ENCODE measurements around the gene RASGEF1B.

Gene RASGEF1B

DNA sequence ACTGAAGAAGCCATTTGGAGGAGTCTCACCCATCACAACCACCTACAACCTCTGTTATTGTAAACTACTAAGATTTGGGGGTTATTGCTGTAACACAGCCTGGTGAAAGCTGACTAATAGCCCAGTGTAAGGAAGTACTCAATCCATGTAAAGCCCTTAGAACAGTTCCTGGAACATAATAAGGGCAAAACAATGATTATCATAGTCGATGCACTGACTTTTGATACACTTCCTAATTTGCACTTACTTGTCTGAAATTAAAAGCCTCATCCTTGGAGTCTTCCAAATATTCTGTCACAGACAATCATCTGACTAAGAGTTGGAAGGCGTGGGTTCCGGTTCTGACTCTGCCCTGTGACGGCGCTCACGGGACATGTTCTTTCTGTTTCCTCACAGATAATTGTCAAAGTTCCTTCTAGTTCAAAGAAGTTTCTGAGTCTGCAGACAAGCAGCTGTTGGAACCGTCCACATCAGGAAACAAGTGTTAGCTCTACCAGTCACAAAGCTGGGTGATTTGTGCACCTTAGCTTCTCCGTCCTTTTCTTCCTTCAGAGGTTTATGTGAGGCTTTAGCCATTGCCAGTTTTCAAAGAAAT, 33.4 kb upstream of the RASGEF1B start:
- ATAC-seq: peak; percentile 79
- H3K4me1 Mint-ChIP-seq: peaks cover 51% of the 10 kb centered on the region
- peak overlapping the region; percentile 30 for H3K27ac Mint-ChIP-seq
- H3K4me3 Mint-ChIP-seq: peak overlapping the region; percentile 21
- no peaks in the 10 kb centered on the region for H3K9me3 Mint-ChIP-seq
- peak in 1 of 2 donors; percentile 59 for DNase-seq (ENCODE audit: low spot score in 2 of 2)
- no peaks in the 10 kb centered on the region for H3K36me3 Mint-ChIP-seq

DNA sequence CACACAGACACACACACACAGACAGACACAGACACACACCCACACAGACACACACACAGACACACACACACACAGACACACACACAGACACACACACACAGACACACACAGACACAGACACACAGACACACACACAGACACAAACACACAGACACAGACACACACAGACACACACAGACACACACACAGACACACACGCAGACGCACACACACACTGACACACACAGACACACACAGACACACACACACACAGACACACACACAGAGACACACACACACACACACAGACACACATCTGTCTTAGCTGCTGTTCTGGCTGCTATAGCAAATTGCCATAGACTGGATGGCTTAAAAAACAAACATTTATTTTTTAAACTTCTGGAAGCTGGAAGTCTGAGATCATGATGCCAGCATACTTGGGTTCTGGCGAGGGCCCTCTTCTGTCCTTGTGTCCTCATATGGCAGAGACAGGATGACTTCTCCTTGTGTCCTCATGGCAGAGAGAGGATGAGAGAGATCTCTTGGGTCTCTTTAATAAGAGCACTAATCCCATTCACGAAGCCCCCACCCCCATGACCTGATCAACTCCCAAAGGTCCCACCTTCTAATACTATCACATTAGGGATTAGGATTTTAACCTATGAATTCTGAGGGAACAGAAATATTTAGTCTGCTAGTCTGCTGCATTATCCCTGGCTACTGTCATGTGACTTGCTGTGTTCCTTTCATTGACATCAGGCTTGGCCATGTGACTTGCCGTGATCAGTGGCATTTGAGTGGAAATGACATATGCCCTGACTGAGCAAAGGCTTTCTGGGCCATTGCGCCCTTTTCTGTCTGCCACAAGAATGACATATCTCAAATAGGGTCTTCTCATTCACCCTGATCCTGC, 32.7 kb upstream of the RASGEF1B start:
- ATAC-seq: no peak
- Mint-ChIP-seq H3K4me3 (no peak overlapping the region), H3K4me1 (peaks cover 50% of the 10 kb centered on the region), H3K36me3 (no peaks in the 10 kb centered on the region), H3K9me3 (no peaks in the 10 kb centered on the region), H3K27ac (peak overlapping the region; percentile 30)
- no peak for DNase-seq (ENCODE audit: low spot score in 2 of 2)

DNA sequence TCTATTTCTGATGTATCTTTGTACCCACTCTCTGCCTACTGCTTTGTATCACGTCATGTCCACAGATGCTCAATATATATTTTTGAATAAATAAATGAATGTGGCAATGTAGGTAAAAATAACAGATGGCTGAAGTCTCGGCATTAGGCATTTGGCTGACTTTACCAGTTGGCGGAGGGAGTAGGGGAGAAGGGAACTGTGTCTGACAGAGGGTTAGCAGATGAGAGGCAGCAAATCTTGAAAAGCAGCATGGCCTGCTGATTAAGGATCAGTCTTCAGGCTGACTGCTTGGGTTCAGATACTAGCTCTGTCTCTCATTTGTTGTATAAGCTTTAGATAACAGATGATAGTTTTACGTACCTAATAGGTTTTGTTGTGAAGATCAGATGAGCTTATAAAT, 31.9 kb upstream of the RASGEF1B start:
- no peak for ATAC-seq
- no peak overlapping the region for H3K27ac Mint-ChIP-seq
- no peaks in the 10 kb centered on the region for H3K36me3 Mint-ChIP-seq
- no peak overlapping the region for H3K4me3 Mint-ChIP-seq
- H3K4me1 Mint-ChIP-seq: peaks cover 43% of the 10 kb centered on the region
- no peak for DNase-seq (ENCODE audit: low spot score in 2 of 2)
- H3K9me3 Mint-ChIP-seq: no peaks in the 10 kb centered on the region

DNA sequence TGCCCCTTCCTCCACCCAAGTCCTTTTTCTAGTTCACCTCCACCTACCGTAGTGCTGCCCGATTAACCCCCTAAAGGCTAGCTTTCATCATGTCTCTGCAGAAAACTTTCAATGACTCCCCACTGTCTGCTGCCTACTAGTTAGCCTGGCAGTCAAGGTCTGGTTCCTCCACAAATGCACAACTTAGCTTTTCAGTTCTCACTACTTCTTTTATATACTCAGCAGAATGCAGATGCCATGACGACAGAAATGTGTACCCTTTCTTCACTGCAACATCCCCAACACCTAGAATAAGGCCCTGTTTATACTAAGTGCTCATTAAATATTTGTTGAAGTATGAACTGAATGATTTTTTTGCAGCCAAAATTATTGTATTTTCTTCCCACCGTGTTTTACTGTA, 30.9 kb upstream of the RASGEF1B start:
- DNase-seq (ENCODE audit: low spot score in 2 of 2): no peak
- H3K27ac Mint-ChIP-seq: no peak overlapping the region
- no peak overlapping the region for H3K4me3 Mint-ChIP-seq
- H3K9me3 Mint-ChIP-seq: no peaks in the 10 kb centered on the region
- peaks cover 33% of the 10 kb centered on the region for H3K4me1 Mint-ChIP-seq
- no peaks in the 10 kb centered on the region for H3K36me3 Mint-ChIP-seq
- no peak for ATAC-seq

DNA sequence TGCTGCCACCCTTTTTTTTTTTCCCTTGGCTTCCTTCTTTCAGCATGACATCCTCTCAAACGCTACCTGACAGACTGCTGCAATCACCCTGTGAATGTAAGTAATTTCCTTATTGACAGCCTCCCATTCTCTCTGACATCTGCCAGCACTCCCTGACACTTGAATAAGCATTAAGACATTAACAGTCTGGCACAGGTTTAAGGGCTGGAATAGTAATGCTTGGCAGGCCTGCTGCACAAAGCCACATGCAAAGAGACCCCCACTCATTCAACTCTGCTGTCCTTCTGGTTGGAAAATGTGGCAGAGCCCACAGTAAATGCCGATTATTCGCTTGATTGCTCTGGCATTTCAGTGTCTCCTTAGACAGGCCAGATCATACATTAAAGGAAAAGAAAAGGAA, 28.1 kb upstream of the RASGEF1B start:
- Mint-ChIP-seq H3K36me3 (no peaks in the 10 kb centered on the region), H3K9me3 (no peaks in the 10 kb centered on the region), H3K27ac (no peak overlapping the region), H3K4me3 (no peak overlapping the region), H3K4me1 (peaks cover 22% of the 10 kb centered on the region)
- ATAC-seq (no peak), DNase-seq (ENCODE audit: low spot score in 2 of 2) (no peak)

DNA sequence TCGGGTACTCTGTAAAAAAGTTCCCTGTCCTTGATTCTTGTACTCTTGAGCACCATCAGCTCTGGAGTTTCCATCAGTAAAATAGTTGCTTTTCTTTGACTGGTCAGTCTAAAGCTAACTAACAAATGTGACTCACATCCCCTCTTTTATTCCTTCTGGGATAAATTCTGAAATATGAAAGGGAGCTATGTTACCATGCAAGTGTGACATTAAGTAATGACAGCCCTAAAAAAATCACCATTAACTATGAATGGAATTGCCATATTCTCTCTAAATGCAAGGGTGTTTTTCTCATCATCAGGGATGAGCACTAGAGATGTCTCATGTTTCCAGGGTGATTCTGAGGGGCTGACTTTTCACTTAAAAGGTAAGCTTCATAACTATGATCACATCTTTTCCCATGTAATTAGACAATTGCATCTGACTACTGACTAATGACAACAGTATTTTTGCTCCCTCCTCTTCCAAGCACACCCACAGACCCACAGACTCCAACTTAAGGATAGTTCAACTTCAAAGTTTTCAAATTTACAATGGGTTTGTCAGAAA, 26.9 kb upstream of the RASGEF1B start:
- no peaks in the 10 kb centered on the region for H3K9me3 Mint-ChIP-seq
- DNase-seq (ENCODE audit: low spot score in 2 of 2) (no peak), ATAC-seq (no peak)
- peaks cover 19% of the 10 kb centered on the region for H3K4me1 Mint-ChIP-seq
- H3K27ac Mint-ChIP-seq: no peak overlapping the region
- H3K36me3 Mint-ChIP-seq: no peaks in the 10 kb centered on the region
- no peak overlapping the region for H3K4me3 Mint-ChIP-seq

DNA sequence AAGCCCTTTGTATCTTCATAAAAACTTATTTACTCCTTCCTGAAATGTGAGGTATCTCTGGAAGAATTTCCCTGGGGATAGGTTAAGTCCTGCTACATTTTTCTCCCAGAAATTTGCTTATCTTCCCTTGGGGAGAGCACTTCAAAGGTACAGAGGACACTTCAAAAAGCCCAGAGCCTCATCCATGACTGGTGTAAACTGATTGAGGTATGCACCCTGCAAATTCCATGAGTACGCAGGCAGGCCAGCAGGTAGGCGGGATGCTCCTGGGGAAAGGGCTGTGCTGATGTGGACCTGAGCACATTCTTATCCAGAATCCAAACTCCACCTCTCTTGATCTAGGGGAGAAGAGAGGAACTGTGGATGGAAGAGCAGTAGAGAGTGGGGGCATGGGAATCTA, 26.3 kb upstream of the RASGEF1B start:
- no peaks in the 10 kb centered on the region for H3K36me3 Mint-ChIP-seq
- DNase-seq (ENCODE audit: low spot score in 2 of 2) (no peak), ATAC-seq (no peak)
- peaks cover 21% of the 10 kb centered on the region for H3K4me1 Mint-ChIP-seq
- H3K27ac Mint-ChIP-seq: no peak overlapping the region
- no peaks in the 10 kb centered on the region for H3K9me3 Mint-ChIP-seq
- H3K4me3 Mint-ChIP-seq: no peak overlapping the region

DNA sequence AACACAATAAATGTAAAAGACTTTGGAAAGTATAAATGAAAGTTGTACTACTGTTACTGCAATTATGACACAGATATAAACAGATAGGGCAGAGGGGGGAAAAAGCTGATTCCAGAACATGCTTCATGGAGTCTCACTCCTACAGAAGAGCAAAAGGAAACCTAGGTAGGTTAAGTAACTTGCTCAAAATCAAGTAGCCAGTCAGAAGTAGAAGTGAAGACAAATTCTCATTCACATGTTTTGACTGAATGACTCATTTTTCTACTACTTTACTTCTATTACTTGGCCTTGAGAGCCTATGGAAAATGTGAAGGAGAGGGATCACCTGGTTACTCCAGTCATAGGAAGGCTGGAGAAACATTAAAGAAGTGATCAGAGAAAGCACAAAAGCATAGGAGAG, 23.6 kb upstream of the RASGEF1B start:
- Mint-ChIP-seq H3K36me3 (peaks cover 8% of the 10 kb centered on the region), H3K4me1 (peaks cover 43% of the 10 kb centered on the region), H3K27ac (peak overlapping the region; percentile 4), H3K4me3 (no peak overlapping the region), H3K9me3 (peaks cover 6% of the 10 kb centered on the region)
- DNase-seq (ENCODE audit: low spot score in 2 of 2): no peak
- ATAC-seq: peak; percentile 42

DNA sequence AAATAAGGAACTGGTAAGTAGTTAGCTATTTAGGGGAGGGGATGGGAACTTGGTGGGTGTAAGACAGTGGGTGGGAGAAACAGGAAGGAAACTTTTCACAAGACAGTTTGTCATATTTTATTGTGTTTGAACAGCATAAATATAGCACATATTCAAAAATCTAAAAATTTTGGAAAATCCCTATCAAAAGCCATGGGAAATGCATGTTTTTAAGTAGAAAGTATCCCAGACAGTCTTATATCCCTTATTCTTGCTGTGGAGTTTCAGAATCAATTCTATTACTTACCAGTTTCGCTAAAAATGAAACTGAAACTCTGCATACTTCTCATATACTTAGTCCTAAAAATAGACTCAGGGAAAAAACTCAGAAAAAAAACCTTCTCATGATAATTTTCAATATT, 22.3 kb upstream of the RASGEF1B start:
- ATAC-seq: peak; percentile 72
- H3K27ac Mint-ChIP-seq: peak overlapping the region; percentile 48
- peaks cover 50% of the 10 kb centered on the region for H3K4me1 Mint-ChIP-seq
- no peak for DNase-seq (ENCODE audit: low spot score in 2 of 2)
- peaks cover 8% of the 10 kb centered on the region for H3K36me3 Mint-ChIP-seq
- peak overlapping the region; percentile 48 for H3K4me3 Mint-ChIP-seq
- H3K9me3 Mint-ChIP-seq: peaks cover 6% of the 10 kb centered on the region

DNA sequence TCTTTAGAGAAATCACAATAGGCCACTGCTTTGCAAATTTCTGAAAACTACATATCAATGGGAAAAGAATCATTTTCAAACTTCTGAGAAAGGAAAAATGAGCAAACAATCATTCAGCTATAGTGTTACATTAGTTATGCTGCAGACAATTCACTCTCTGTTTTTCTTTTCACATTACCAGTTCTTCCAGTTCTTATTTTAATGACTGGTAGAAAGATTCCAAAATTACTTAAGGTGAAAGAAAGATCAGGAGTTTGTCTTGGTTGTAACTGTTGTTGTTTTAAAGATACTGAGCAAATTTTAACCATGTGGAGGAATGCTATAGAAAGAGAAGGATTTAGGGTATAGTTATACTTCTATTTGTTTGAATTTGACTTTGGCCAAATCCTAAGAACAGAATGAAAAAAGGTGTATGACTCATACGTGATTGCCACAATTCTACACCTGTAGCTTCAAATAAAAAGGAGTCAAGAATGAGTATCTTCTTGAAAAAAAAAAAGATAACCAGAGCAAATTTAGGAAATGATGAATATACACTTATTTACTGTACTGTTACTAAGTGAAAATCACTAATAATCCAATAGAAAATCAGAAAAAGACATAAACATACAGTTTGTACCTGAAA, 21.0 kb upstream of the RASGEF1B start:
- ATAC-seq (no peak), DNase-seq (ENCODE audit: low spot score in 2 of 2) (no peak)
- Mint-ChIP-seq H3K4me1 (peaks cover 58% of the 10 kb centered on the region), H3K9me3 (peaks cover 10% of the 10 kb centered on the region), H3K36me3 (peaks cover 8% of the 10 kb centered on the region), H3K27ac (peak overlapping the region; percentile 74), H3K4me3 (peak overlapping the region; percentile 48)

DNA sequence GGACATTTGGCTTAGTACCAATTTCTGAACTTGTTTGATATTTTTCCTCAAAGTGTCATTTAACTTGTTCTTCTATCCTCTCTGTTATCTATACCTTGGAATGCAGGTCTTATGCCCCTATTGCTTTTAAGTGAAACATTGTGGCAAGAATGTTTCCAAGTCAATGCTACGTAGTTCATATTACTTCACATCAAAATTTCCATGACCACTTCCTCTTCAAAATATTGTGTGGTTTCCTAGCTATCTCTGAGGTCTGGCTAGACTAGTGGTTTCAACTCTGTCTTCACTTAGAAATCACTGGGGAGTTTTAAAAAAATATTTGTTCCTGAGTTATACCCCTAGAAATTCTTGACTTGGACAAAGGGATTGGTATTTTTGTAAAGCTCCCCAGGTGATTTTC, 20.2 kb upstream of the RASGEF1B start:
- H3K4me1 Mint-ChIP-seq: peaks cover 58% of the 10 kb centered on the region
- DNase-seq (ENCODE audit: low spot score in 2 of 2) (no peak), ATAC-seq (peak; percentile 93)
- H3K9me3 Mint-ChIP-seq: peaks cover 10% of the 10 kb centered on the region
- peak overlapping the region; percentile 74 for H3K27ac Mint-ChIP-seq
- peak overlapping the region; percentile 6 for H3K4me3 Mint-ChIP-seq
- peaks cover 8% of the 10 kb centered on the region for H3K36me3 Mint-ChIP-seq

DNA sequence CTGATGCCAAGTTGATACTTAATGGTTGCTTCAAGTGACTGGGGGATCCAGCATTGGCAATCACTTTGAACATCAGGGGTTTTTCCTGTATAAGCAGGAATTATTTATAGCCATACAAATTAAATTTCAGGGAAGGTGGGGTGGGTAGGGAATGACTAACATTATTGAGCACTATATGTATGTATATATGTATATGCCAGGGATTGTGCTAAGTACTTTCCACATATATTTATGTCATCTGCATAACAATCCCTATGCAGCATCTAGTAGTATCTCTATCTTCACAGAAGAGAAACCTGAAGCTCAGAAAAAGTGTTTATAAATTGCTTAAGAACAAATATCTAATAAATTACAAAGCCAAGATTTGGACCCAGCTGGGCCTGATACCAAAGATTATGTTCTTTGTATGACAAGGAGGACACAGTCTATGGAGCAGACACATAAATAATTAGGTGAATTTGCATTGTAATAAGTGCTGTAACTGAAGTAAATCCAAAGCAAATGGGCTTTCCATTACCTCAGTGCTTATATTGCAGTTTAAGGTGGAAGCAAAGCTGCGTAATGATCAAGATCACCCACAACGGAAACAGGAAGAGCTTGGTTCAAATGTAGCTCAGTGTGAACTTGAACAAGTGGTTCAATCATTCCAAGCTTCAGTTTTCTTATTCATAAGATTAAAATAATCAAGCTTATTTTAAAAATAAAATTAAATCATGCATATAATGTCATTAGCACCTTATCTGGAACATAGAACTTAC, 18.9 kb upstream of the RASGEF1B start:
- peaks cover 54% of the 10 kb centered on the region for H3K4me1 Mint-ChIP-seq
- no peak overlapping the region for H3K4me3 Mint-ChIP-seq
- ATAC-seq: no peak

DNA sequence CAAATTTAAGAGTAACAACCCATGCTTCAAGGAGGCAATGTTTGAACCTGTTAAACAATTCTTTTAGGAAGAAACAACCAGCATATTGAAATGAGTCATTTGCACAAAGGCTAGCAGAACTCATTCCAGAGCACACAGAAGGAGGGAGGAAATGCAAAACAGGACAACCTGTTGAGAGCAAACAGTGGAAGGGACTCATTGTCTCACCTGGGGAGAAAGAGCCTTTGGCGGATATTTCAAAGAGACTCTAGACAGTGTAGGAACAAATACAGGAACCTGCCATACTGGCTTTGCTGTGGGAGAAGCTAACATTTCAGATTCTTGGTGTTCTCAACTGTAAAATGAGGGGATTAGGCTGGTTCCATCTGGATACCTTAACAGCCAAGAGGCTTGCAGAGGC, 14.8 kb upstream of the RASGEF1B start:
- DNase-seq (ENCODE audit: low spot score in 2 of 2): no peak
- no peak overlapping the region for H3K27ac Mint-ChIP-seq
- H3K36me3 Mint-ChIP-seq: peaks cover under 1% of the 10 kb centered on the region
- H3K9me3 Mint-ChIP-seq: peaks cover 6% of the 10 kb centered on the region
- ATAC-seq: no peak
- no peak overlapping the region for H3K4me3 Mint-ChIP-seq
- H3K4me1 Mint-ChIP-seq: peaks cover 22% of the 10 kb centered on the region

More for the DNA sequence above, 18.9 kb upstream of the RASGEF1B start:
- peaks cover 10% of the 10 kb centered on the region for H3K9me3 Mint-ChIP-seq
- H3K36me3 Mint-ChIP-seq: peaks cover 8% of the 10 kb centered on the region
- DNase-seq (ENCODE audit: low spot score in 2 of 2): no peak
- H3K27ac Mint-ChIP-seq: peak overlapping the region; percentile 74

DNA sequence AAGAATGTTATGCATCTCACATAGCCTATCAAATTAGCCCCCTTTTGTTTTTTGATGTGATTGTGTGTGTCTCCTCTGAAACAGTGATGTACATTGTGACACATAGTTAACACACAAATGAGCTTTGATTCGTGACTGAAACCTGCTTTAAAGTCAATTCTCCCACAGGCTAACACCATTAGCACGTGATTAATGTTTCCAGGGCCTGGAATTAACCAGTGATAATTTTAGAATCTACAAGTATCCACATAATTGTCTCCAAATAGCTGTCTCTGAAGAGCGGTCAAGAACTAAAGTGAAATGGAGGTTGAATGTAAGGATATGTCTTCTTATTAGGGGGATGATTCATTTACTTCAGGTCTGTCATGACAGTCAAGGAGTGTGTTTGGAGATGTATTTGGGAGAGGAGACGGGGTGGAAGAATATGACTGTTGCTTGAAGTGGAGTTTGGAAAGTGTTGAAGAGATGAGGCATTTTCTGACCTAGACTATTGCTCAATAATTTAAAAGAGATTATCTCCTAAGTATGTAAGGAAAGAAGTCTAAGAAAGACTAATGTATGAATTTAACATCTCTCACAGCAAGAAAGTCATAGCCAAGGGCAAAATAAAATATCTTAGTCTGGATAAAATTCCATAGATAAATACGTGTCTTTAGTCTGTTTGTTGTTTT, 13.7 kb upstream of the RASGEF1B start:
- DNase-seq (ENCODE audit: low spot score in 2 of 2) (no peak), ATAC-seq (no peak)
- Mint-ChIP-seq H3K27ac (no peak overlapping the region), H3K9me3 (peaks cover 4% of the 10 kb centered on the region), H3K4me3 (no peak overlapping the region), H3K36me3 (no peaks in the 10 kb centered on the region), H3K4me1 (peaks cover 15% of the 10 kb centered on the region)
